Keratinocyte (primary cell): ENCODE results near the gene STRAP. TPM values are rescaled to one million over a fixed set of nuclear protein-coding genes. Genes with fewer than 3 reads are reported as not detected.
A peak's percentile ranks its signal among the peaks of the same experiment; 100 is the strongest.

Experiments used
- DNase-seq: peaks from one replicate; pipeline ENCODE4 v3.0.0-alpha.2; 2011; ENCODE audit warnings: low read depth, missing footprints, low spot score
- FAIRE-seq: peaks from 2 replicates; lab custom pipeline; 2011; peaks lifted over from hg19 to GRCh38; lab: Jason Lieb, UNC
- H2AFZ ChIP-seq: 2 replicates; pipeline ENCODE4 v1.6.0; 2012; ENCODE audit warnings: low read length, control low read depth, inconsistent platforms; ENCODE audit not compliant: control insufficient read depth
- H3K27ac ChIP-seq: 2 replicates; pipeline ENCODE4 v1.5.1; 2011; ENCODE audit warnings: low read length; ENCODE audit not compliant: control insufficient read depth, insufficient read depth
- H3K27me3 ChIP-seq: 3 replicates; pipeline ENCODE4 v1.6.0; 2011; ENCODE audit warnings: low read length; ENCODE audit not compliant: control insufficient read depth, insufficient read depth; ENCODE audit errors: extremely low read depth
- H3K36me3 ChIP-seq, 2 experiments: 2 replicates in 1 of 2; 3 replicates in 1 of 2; pipeline ENCODE4 v1.5.1; 2011; ENCODE audit warnings: low read length in 2 of 2, mild to moderate bottlenecking in 1 of 2; ENCODE audit not compliant: control insufficient read depth in 2 of 2, insufficient read depth in 2 of 2; ENCODE audit errors: extremely low read depth in 1 of 2
- H3K4me1 ChIP-seq: 3 replicates; pipeline ENCODE4 v1.5.1; 2011; ENCODE audit warnings: low read length; ENCODE audit not compliant: control insufficient read depth, insufficient read depth; ENCODE audit errors: extremely low read depth
- H3K4me2 ChIP-seq: 3 replicates; pipeline ENCODE4 v1.6.0; 2011; ENCODE audit warnings: low read depth, low read length; ENCODE audit not compliant: control insufficient read depth, insufficient read depth; ENCODE audit errors: extremely low read depth
- H3K4me3 ChIP-seq, 3 experiments: fragments of 200-600 bp in 1 of 3; sonication (generic) in 1 of 3; 2 replicates in 2 of 3; 3 replicates in 1 of 3; pipeline ENCODE4 v1.5.1; 2011 to 2016; ENCODE audit warnings: low read length in 3 of 3, mild to moderate bottlenecking in 3 of 3, control low read depth in 2 of 3, inconsistent platforms in 1 of 3, low read depth in 1 of 3, mixed read lengths in 1 of 3, mixed run types in 1 of 3, moderate library complexity in 1 of 3; ENCODE audit not compliant: control insufficient read depth in 2 of 3, insufficient read depth in 2 of 3; ENCODE audit errors: extremely low read depth in 1 of 3
- H3K79me2 ChIP-seq: 2 replicates; pipeline ENCODE4 v1.6.0; 2012; ENCODE audit warnings: low read length; ENCODE audit not compliant: control insufficient read depth, insufficient read depth
- H3K9ac ChIP-seq: 3 replicates; pipeline ENCODE4 v1.6.0; 2011; ENCODE audit warnings: low read length; ENCODE audit not compliant: control insufficient read depth, insufficient read depth; ENCODE audit errors: extremely low read depth
- H3K9me1 ChIP-seq: 3 replicates; pipeline ENCODE4 v1.6.0; 2011; ENCODE audit warnings: low read length; ENCODE audit not compliant: control insufficient read depth, insufficient read depth; ENCODE audit errors: extremely low read depth
- H3K9me3 ChIP-seq: 2 replicates; pipeline ENCODE4 v1.5.1; 2012; ENCODE audit warnings: low read depth, low read length; ENCODE audit not compliant: control insufficient read depth
- H4K20me1 ChIP-seq: 3 replicates; pipeline ENCODE4 v1.6.0; 2011; ENCODE audit warnings: low read length; ENCODE audit not compliant: control insufficient read depth, insufficient read depth; ENCODE audit errors: extremely low read depth
- EZH2 ChIP-seq: IDR thresholded peaks from one replicate; pipeline ENCODE4 v1.6.1; 2012; ENCODE audit warnings: inconsistent platforms, mild to moderate bottlenecking, low read length, moderate library complexity
- dilution Hi-C: fragments of 300-500 bp; cut with MboI; formaldehyde crosslinking; loops from one replicate; pipeline ENCODE4 v1.7.0; 2020; ENCODE audit warnings: low sequenced_read_pairs; ENCODE audit not compliant: extremely low pct_ligation_motif_present
- polyA plus RNA-seq, 5 experiments: library from polyadenylated mRNA; depleted of rRNA in 3 of 5; stranded (reverse) in 3 of 5; stranded (forward) in 1 of 5; unstranded in 1 of 5; fragments of >200 nt; gene quantifications; 1 replicate in 1 of 5; 2 replicates in 3 of 5; 3 replicates in 1 of 5; pipeline versions ENCODE4 v1.2.1 to v1.2.3, GENCODE V29; 2011 to 2012; ENCODE audit warnings: missing spikeins in 2 of 5, low read depth in 1 of 5, low replicate concordance in 1 of 5
- TF ChIP-seq, protein P1 (sequence below), 3 experiments: IDR thresholded peaks in 1 of 3; conservative IDR thresholded peaks in 1 of 3; optimal IDR thresholded peaks in 1 of 3; 2 replicates in 2 of 3; 3 replicates in 1 of 3; pipeline versions ENCODE3 to v1.5.1; 2011; ENCODE audit warnings: low read length in 3 of 3, mild to moderate bottlenecking in 3 of 3, moderate library complexity in 2 of 3, control low read depth in 1 of 3, inconsistent platforms in 1 of 3; ENCODE audit not compliant: insufficient read depth in 2 of 3; ENCODE audit errors: extremely low read depth in 1 of 3

The STRAP gene
- polyA plus RNA-seq, 1 donor (not counting 4 experiments of a cell fraction or from before 2014, with no cell fraction given) = 210 TPM

- TF ChIP-seq EZH2 = no peak
- TF ChIP-seq, protein P1, sequence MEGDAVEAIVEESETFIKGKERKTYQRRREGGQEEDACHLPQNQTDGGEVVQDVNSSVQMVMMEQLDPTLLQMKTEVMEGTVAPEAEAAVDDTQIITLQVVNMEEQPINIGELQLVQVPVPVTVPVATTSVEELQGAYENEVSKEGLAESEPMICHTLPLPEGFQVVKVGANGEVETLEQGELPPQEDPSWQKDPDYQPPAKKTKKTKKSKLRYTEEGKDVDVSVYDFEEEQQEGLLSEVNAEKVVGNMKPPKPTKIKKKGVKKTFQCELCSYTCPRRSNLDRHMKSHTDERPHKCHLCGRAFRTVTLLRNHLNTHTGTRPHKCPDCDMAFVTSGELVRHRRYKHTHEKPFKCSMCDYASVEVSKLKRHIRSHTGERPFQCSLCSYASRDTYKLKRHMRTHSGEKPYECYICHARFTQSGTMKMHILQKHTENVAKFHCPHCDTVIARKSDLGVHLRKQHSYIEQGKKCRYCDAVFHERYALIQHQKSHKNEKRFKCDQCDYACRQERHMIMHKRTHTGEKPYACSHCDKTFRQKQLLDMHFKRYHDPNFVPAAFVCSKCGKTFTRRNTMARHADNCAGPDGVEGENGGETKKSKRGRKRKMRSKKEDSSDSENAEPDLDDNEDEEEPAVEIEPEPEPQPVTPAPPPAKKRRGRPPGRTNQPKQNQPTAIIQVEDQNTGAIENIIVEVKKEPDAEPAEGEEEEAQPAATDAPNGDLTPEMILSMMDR (optimal IDR thresholded peaks at IDR 0.05 in 1 of 3, IDR thresholded peaks at IDR 0.05 in 1 of 3, conservative IDR thresholded peaks at IDR 0.05 in 1 of 3; ENCODE audit: extremely low read depth in 1 of 3, insufficient read depth in 2 of 3, low read length in 3 of 3) = no peak
- Histone ChIP-seq H3K9me1 (no peaks in the 10 kb centered on the region), H3K4me2 (no peak overlapping the region), H2AFZ (no peak overlapping the region), H4K20me1 (no peaks in the 10 kb centered on the region), H3K36me3 (peaks cover 13 to 24% of the 10 kb centered on the region in 2 experiments), H3K9ac (no peak overlapping the region), H3K27me3 (no peaks in the 10 kb centered on the region), H3K4me1 (no peaks in the 10 kb centered on the region), H3K79me2 (no peaks in the 10 kb centered on the region), H3K27ac (no peak overlapping the region), H3K9me3 (no peaks in the 10 kb centered on the region), H3K4me3 (no peak overlapping the region)
- dilution Hi-C loops = no loop called here
- FAIRE-seq (no peak), DNase-seq (no peak)
Measured at GRCh38 chr12:15904378-15904920, 22.3 kb downstream of the STRAP start.

- Histone ChIP-seq H4K20me1 (no peaks in the 10 kb centered on the region), H3K4me2 (peak overlapping the region; percentile 82), H3K79me2 (peaks cover 2% of the 10 kb centered on the region), H3K9ac (peak overlapping the region; percentile 86), H3K27ac (peak overlapping the region; percentile 80), H3K4me1 (peaks cover 9% of the 10 kb centered on the region), H3K9me3 (no peaks in the 10 kb centered on the region), H3K4me3 (peak overlapping the region in 1 of 3 experiments; percentile 78), H3K9me1 (no peaks in the 10 kb centered on the region), H3K36me3 (peaks cover 0 to 7% of the 10 kb centered on the region in 2 experiments), H2AFZ (peak overlapping the region; percentile 83), H3K27me3 (no peaks in the 10 kb centered on the region)
- FAIRE-seq = no peak
- no peak for TF ChIP-seq EZH2
- TF ChIP-seq, protein P1 (optimal IDR thresholded peaks at IDR 0.05 in 1 of 3, IDR thresholded peaks at IDR 0.05 in 1 of 3, conservative IDR thresholded peaks at IDR 0.05 in 1 of 3; ENCODE audit: extremely low read depth in 1 of 3, insufficient read depth in 2 of 3, low read length in 3 of 3) = no peak
- dilution Hi-C loops = no loop called here
- DNase-seq = no peak
Measured at GRCh38 chr12:15910468-15910863, 28.3 kb downstream of the STRAP start.
